H9 (cell line): ENCODE measurements around the gene DTD1. TPM values are rescaled to one million over a fixed set of nuclear protein-coding genes. Genes with fewer than 3 reads are reported as not detected.

ENCODE experiments used
- DNase-seq: peaks from one replicate; pipeline ENCODE4 v3.0.0-alpha.2; 2017
- H2AFZ ChIP-seq: one replicate; pipeline ENCODE4 v1.6.1; 2013; ENCODE audit warnings: mild to moderate bottlenecking, low read length, control low read depth, moderate library complexity
- H2AK5ac ChIP-seq: 2 replicates; pipeline ENCODE4 v1.6.1; 2013; ENCODE audit warnings: low read length, control low read depth, mixed read lengths; ENCODE audit not compliant: insufficient read length
- H2BK120ac ChIP-seq: one replicate; pipeline ENCODE4 v1.6.1; 2013; ENCODE audit warnings: low read depth, mild to moderate bottlenecking, low read length, control low read depth, inconsistent platforms; ENCODE audit not compliant: poor library complexity, severe bottlenecking
- H2BK12ac ChIP-seq: 2 replicates; pipeline ENCODE4 v1.6.1; 2013; ENCODE audit warnings: low read length, control low read depth, mixed read lengths, low read depth; ENCODE audit not compliant: insufficient read length
- H2BK15ac ChIP-seq: 2 replicates; pipeline ENCODE4 v1.6.1; 2013; ENCODE audit warnings: low read depth, low read length, control low read depth
- H2BK20ac ChIP-seq: one replicate; pipeline ENCODE4 v1.6.1; 2013; ENCODE audit warnings: low read depth, mild to moderate bottlenecking, low read length, control low read depth, inconsistent platforms; ENCODE audit not compliant: poor library complexity, severe bottlenecking
- H2BK5ac ChIP-seq: 2 replicates; pipeline ENCODE4 v1.6.1; 2013; ENCODE audit warnings: low read length, control low read depth, mixed read lengths; ENCODE audit not compliant: insufficient read length
- H3K14ac ChIP-seq: 2 replicates; pipeline ENCODE4 v1.6.1; 2013; ENCODE audit warnings: low read length, control low read depth; ENCODE audit not compliant: insufficient read depth
- H3K18ac ChIP-seq: 2 replicates; pipeline ENCODE4 v1.6.1; 2013; ENCODE audit warnings: low read depth, mild to moderate bottlenecking, mixed read lengths, low read length, control low read depth; ENCODE audit not compliant: insufficient read length
- H3K23ac ChIP-seq: 2 replicates; pipeline ENCODE4 v1.6.1; 2013; ENCODE audit warnings: low read length, control low read depth, mixed read lengths, low read depth; ENCODE audit not compliant: insufficient read length
- H3K23me2 ChIP-seq: 2 replicates; pipeline ENCODE4 v1.6.1; 2013; ENCODE audit warnings: low read depth, mild to moderate bottlenecking, mixed read lengths, low read length, control low read depth; ENCODE audit not compliant: insufficient read length, poor library complexity, severe bottlenecking
- H3K27ac ChIP-seq: 2 replicates; pipeline ENCODE4 v1.5.1; 2013; ENCODE audit warnings: low read length, control low read depth, mixed read lengths, low read depth; ENCODE audit not compliant: insufficient read length
- H3K27me3 ChIP-seq: 2 replicates; pipeline ENCODE4 v1.6.1; 2013; ENCODE audit warnings: low read length, control low read depth, inconsistent platforms; ENCODE audit not compliant: insufficient read depth
- H3K4ac ChIP-seq: 2 replicates; pipeline ENCODE4 v1.6.1; 2013; ENCODE audit warnings: low read depth, mild to moderate bottlenecking, control low read depth, inconsistent platforms, low read length, moderate library complexity
- H3K4me1 ChIP-seq: 2 replicates; pipeline ENCODE4 v1.6.1; 2013; ENCODE audit warnings: low read length, control low read depth, inconsistent platforms; ENCODE audit not compliant: insufficient read depth
- H3K4me2 ChIP-seq: 2 replicates; pipeline ENCODE4 v1.6.1; 2013; ENCODE audit warnings: low read length, control low read depth, mixed read lengths; ENCODE audit not compliant: insufficient read length, insufficient read depth
- H3K56ac ChIP-seq: 2 replicates; pipeline ENCODE4 v1.6.1; 2013; ENCODE audit warnings: low read depth, mild to moderate bottlenecking, mixed read lengths, low read length, control low read depth; ENCODE audit not compliant: insufficient read length
- H3K79me1 ChIP-seq: 2 replicates; pipeline ENCODE4 v1.6.1; 2013; ENCODE audit warnings: low read depth, mild to moderate bottlenecking, moderate library complexity, low read length, control low read depth, inconsistent platforms; ENCODE audit not compliant: insufficient read depth, poor library complexity, severe bottlenecking
- H3K79me2 ChIP-seq: 2 replicates; pipeline ENCODE4 v1.6.1; 2013; ENCODE audit warnings: low read length, control low read depth, inconsistent platforms; ENCODE audit not compliant: insufficient read depth
- H3K9ac ChIP-seq: 2 replicates; pipeline ENCODE4 v1.6.1; 2013; ENCODE audit warnings: low read length, control low read depth, mixed read lengths; ENCODE audit not compliant: insufficient read length; ENCODE audit errors: extremely low read depth
- H3K9me3 ChIP-seq: one replicate; pipeline ENCODE4 v1.6.1; 2013; ENCODE audit warnings: low read depth, low read length, inconsistent platforms; ENCODE audit not compliant: control insufficient read depth
- H3T11ph ChIP-seq: one replicate; pipeline ENCODE4 v1.6.1; 2013; ENCODE audit warnings: mild to moderate bottlenecking, low read length, control low read depth, inconsistent platforms
- H4K20me1 ChIP-seq: one replicate; pipeline ENCODE4 v1.6.1; 2013; ENCODE audit not compliant: control insufficient read depth, insufficient read length, insufficient read depth
- H4K5ac ChIP-seq: 2 replicates; pipeline ENCODE4 v1.6.1; 2013; ENCODE audit warnings: low read depth, mild to moderate bottlenecking, mixed read lengths, low read length, control low read depth; ENCODE audit not compliant: insufficient read length
- H4K8ac ChIP-seq: replicated peaks from 2 replicates; pipeline ENCODE4 v1.6.1; 2013; ENCODE audit warnings: low read length, control low read depth, mixed read lengths, low read depth; ENCODE audit not compliant: insufficient read length
- H4K91ac ChIP-seq: 2 replicates; pipeline ENCODE4 v1.6.1; 2013; ENCODE audit warnings: low read depth, mild to moderate bottlenecking, moderate library complexity, mixed read lengths, low read length, control low read depth; ENCODE audit not compliant: insufficient read length
- H3K27ac Mint-ChIP-seq, 3 experiments: 2 replicates in 2 of 3; 3 replicates in 1 of 3; pipeline ENCODE4 v1.8.0; 2020 to 2021; ENCODE audit warnings: mixed read lengths in 3 of 3, mild to moderate bottlenecking in 1 of 3, moderate library complexity in 1 of 3
- H3K27me3 Mint-ChIP-seq: 2 replicates; pipeline ENCODE4 v1.8.0; 2021; ENCODE audit warnings: low read depth, mild to moderate bottlenecking, moderate library complexity, mixed read lengths
- H3K36me3 Mint-ChIP-seq, 3 experiments: 2 replicates in 2 of 3; 3 replicates in 1 of 3; pipeline ENCODE4 v1.8.0; 2020 to 2021; ENCODE audit warnings: low read depth in 3 of 3, mixed read lengths in 3 of 3; ENCODE audit not compliant: insufficient read depth in 1 of 3
- H3K4me1 Mint-ChIP-seq, 2 experiments: 2 replicates each; pipeline ENCODE4 v1.8.0; 2020; ENCODE audit warnings: mixed read lengths in 2 of 2
- H3K4me3 Mint-ChIP-seq, 2 experiments: 2 replicates in 1 of 2; 3 replicates in 1 of 2; pipeline ENCODE4 v1.8.0; 2020 to 2021; ENCODE audit warnings: mild to moderate bottlenecking in 2 of 2, mixed read lengths in 2 of 2, moderate library complexity in 1 of 2
- H3K9me3 Mint-ChIP-seq, 2 experiments: 2 replicates in 1 of 2; 3 replicates in 1 of 2; pipeline ENCODE4 v1.8.0; 2020; ENCODE audit warnings: mild to moderate bottlenecking in 2 of 2, mixed read lengths in 2 of 2, moderate library complexity in 1 of 2
- CTCF ChIP-seq: fragments of 200-600 bp; sonication (generic); conservative IDR thresholded peaks from 3 replicates; pipeline ENCODE4 v1.8.0; 2021; ENCODE audit warnings: antibody characterized with exemption, mild to moderate bottlenecking
- WGBS: extraction: QIAGEN DNeasy Blood & Tissue Kit; methylation state at CpG from one replicate; pipeline ENCODE4 v1.1.7; 2013; ENCODE audit warnings: missing lambda C conversion rate, low lambda C conversion rate, mixed read lengths; ENCODE audit not compliant: insufficient read length; ENCODE audit errors: extremely low coverage; 5-methylcytosine and 5-hydroxymethylcytosine counted together
- total RNA-seq: library from RNA; stranded (reverse); gene quantifications from 2 replicates; pipeline ENCODE4 v1.2.1, GENCODE V29; 2021

The DTD1 gene
- total RNA-seq, 1 experiment from 2014 or later: 62.0 TPM

GRCh38 chr20:18694071-18694470 is 106.2 kb downstream of the DTD1 start:
- Histone ChIP-seq H2BK120ac (no peak overlapping the region), H3K27me3 (no peaks in the 10 kb centered on the region), H3K4me1 (peaks cover 6% of the 10 kb centered on the region; the same call in 1 of the 2 replicates), H3K27ac (no peak overlapping the region), H3K14ac (no peak overlapping the region), H2BK5ac (no peak overlapping the region), H4K5ac (no peak overlapping the region), H3K9ac (no peak overlapping the region), H2AFZ (no peak overlapping the region), H4K8ac (no peak overlapping the region), H3T11ph (no peak overlapping the region), H3K79me2 (no peaks in the 10 kb centered on the region), H2AK5ac (no peak overlapping the region), H3K4me2 (no peak overlapping the region), H4K20me1 (no peaks in the 10 kb centered on the region), H4K91ac (no peak overlapping the region), H2BK15ac (no peak overlapping the region), H2BK20ac (no peak overlapping the region), H3K4ac (no peak overlapping the region), H3K23ac (no peak overlapping the region), H3K18ac (no peak overlapping the region), H3K56ac (no peak overlapping the region), H3K79me1 (no peaks in the 10 kb centered on the region), H2BK12ac (no peak overlapping the region), H3K9me3 (no peaks in the 10 kb centered on the region), H3K23me2 (no peaks in the 10 kb centered on the region)
- no peaks in the 10 kb centered on the region for H3K36me3 Mint-ChIP-seq
- no peak for TF ChIP-seq CTCF
- WGBS: no CpG with 5 or more reads among the region's 6 CpGs
- 0 out of 7 replicates have a peak overlapping the region, but pooled peaks of 1 of the 3 experiments have one; percentile 50 for H3K27ac Mint-ChIP-seq
- no peaks in the 10 kb centered on the region for H3K27me3 Mint-ChIP-seq
- no peak overlapping the region for H3K4me3 Mint-ChIP-seq
- H3K4me1 Mint-ChIP-seq: peaks cover 11 to 14% of the 10 kb centered on the region in 2 experiments
- no peaks in the 10 kb centered on the region; a peak in 1 of 5 replicates for H3K9me3 Mint-ChIP-seq
- DNase-seq: no peak
